Measurements from ENCODE around the gene BCL2L11.

BCL2L11 gene

DNA sequence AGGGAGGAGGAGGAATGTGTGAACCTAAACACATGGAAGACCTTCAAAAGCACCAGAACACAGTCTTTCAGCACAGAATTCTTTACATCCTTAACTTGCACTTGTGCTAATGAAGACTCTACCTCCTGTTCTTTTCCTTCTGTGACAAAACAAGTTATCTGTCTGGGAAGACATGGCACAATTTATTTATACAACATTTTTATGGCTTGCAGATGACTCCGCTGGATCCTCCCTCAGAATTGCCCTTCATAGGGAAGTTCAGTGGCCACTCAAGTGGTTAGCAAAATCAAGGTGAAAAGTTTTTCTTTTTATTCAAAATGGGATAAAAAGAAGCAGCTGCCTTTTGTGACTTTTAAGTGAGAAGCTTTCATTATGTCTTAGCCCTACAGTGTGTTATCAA, 21.4 kb downstream of the BCL2L11 start:
- no peak for DNase-seq
- Histone ChIP-seq H3K27ac (ENCODE audit: insufficient read depth, low read length, poor library complexity, severe bottlenecking) (no peak overlapping the region), H3K36me3 (ENCODE audit: control insufficient read depth, insufficient read depth, low read length) (no peaks in the 10 kb centered on the region), H3K9me3 (ENCODE audit: control insufficient read depth, low read length) (no peaks in the 10 kb centered on the region), H3K4me3 (ENCODE audit: insufficient read depth, low read depth, low read length, poor library complexity, severe bottlenecking) (no peak overlapping the region), H3K4me1 (ENCODE audit: control insufficient read depth, insufficient read depth, low read length, poor library complexity, severe bottlenecking) (no peaks in the 10 kb centered on the region), H3K27me3 (replicated peaks; ENCODE audit: control insufficient read depth, insufficient read depth, low read length, poor library complexity, severe bottlenecking) (no peaks in the 10 kb centered on the region)

DNA sequence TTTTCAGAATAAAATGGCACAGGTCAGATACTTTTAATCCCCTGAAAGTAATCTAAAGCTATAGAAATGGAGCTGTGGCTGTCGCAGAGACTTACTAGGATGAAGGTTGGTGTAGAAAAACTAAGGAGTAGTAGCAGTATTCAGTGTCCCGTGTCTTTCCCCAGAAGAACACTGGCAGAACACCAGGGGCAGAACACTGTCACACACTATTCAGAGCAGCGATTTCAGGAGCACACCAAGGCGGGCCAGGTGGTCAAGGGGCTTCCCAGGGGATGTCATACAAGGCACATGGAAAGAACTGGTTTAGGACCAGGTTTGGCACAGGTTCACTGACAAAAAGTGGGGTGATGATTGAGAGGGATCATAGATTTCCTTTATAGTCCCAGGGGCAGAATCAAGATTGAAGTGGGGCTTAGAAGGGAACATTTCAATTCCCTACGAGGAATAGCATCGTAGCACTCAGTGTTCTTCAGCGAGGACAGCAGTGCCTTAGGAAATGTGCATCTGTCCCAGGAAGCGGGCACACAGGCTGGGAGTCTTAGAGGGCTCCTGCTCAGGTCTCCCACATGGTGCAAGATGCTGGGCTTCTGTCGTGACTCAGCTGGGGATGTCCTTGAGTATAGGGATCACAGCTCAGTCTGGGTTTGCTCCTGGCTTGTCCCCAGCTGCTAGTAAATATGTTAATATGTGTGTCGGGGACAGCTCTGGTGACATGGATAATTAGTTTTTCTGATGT, 22.6 kb downstream of the BCL2L11 start:
- H3K4me3 ChIP-seq (ENCODE audit: insufficient read depth, low read depth, low read length, poor library complexity, severe bottlenecking) = no peak overlapping the region
- H3K4me1 ChIP-seq (ENCODE audit: control insufficient read depth, insufficient read depth, low read length, poor library complexity, severe bottlenecking) = no peaks in the 10 kb centered on the region
- no peak for DNase-seq
- no peak overlapping the region for H3K27ac ChIP-seq (ENCODE audit: insufficient read depth, low read length, poor library complexity, severe bottlenecking)
- H3K36me3 ChIP-seq (ENCODE audit: control insufficient read depth, insufficient read depth, low read length) = no peaks in the 10 kb centered on the region
- no peaks in the 10 kb centered on the region for H3K9me3 ChIP-seq (ENCODE audit: control insufficient read depth, low read length)
- no peaks in the 10 kb centered on the region for H3K27me3 ChIP-seq (replicated peaks; ENCODE audit: control insufficient read depth, insufficient read depth, low read length, poor library complexity, severe bottlenecking)

DNA sequence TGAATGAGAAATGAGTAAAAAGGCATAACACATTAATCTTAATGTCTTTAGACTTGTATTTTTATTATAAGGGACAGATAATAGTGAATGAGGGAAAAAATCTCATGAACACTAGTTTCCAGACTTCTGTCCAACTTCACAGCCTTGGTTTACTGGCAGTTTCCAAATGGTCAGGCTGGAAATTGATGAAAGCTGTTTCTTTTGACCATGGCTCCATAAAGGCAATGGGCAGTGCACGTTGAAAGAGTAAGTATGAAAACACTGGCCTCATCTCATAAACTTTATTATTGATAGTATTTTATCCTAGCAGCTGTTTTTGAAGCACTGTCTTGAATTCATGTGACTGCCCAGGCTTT, 23.1 kb downstream of the BCL2L11 start:
- Histone ChIP-seq H3K4me3 (ENCODE audit: insufficient read depth, low read depth, low read length, poor library complexity, severe bottlenecking) (no peak overlapping the region), H3K27me3 (replicated peaks; ENCODE audit: control insufficient read depth, insufficient read depth, low read length, poor library complexity, severe bottlenecking) (no peaks in the 10 kb centered on the region), H3K27ac (ENCODE audit: insufficient read depth, low read length, poor library complexity, severe bottlenecking) (no peak overlapping the region), H3K4me1 (ENCODE audit: control insufficient read depth, insufficient read depth, low read length, poor library complexity, severe bottlenecking) (no peaks in the 10 kb centered on the region), H3K36me3 (ENCODE audit: control insufficient read depth, insufficient read depth, low read length) (no peaks in the 10 kb centered on the region), H3K9me3 (ENCODE audit: control insufficient read depth, low read length) (no peaks in the 10 kb centered on the region)
- DNase-seq = no peak

DNA sequence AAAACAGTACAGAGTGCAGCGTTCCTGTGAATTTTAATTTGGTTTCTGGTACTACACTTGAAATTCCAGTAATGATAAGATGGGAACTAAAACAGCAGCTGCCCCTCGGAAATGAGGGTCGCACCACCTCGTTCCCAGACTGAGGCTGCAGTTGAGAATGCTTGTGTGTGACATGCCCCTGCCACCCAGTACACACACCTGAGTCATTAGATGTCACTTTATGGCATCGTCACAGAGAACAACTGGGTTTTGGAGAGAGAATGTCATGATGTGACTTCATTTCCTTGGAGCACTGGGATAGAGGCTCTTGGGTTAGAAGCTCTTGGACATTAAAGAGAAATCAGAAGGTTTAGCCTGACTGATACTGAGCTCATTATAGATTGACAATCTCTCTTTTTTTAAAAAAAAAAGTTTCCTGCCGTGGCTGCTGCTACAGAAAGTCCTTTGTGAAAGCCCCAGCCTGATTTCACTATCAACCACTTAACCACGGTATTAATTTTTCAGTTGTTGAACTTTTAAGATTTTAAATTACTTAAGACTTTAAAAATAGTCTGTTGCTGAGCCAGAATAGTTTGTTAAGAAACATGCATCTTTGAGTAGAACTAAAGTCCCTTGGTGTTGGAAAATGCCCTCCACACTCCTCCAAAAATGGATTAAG, 24.5 kb downstream of the BCL2L11 start:
- no peaks in the 10 kb centered on the region for H3K27me3 ChIP-seq (replicated peaks; ENCODE audit: control insufficient read depth, insufficient read depth, low read length, poor library complexity, severe bottlenecking)
- H3K4me3 ChIP-seq (ENCODE audit: insufficient read depth, low read depth, low read length, poor library complexity, severe bottlenecking) = no peak overlapping the region
- no peak overlapping the region for H3K27ac ChIP-seq (ENCODE audit: insufficient read depth, low read length, poor library complexity, severe bottlenecking)
- no peaks in the 10 kb centered on the region for H3K9me3 ChIP-seq (ENCODE audit: control insufficient read depth, low read length)
- DNase-seq = no peak
- H3K4me1 ChIP-seq (ENCODE audit: control insufficient read depth, insufficient read depth, low read length, poor library complexity, severe bottlenecking) = no peaks in the 10 kb centered on the region
- peaks cover 3% of the 10 kb centered on the region for H3K36me3 ChIP-seq (ENCODE audit: control insufficient read depth, insufficient read depth, low read length)

DNA sequence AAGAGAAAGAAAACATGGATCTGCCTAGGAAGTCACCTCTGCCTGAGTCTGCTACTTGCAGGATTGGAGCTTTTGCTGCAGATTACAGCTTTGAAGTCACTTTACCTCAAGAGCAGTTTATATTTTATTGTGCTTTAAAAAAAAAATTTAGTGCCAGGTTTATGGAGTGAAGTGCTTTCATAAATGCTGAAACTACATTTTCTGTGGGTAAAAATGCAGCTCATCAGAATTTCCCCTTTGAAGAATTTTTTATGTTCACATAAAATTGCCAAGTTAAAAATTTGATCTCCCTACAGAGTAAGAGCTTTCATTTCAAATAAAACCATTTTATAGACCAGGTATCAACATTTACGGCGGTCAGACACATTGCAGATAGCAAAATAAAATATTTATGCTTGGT, 25.2 kb downstream of the BCL2L11 start:
- H3K36me3 ChIP-seq (ENCODE audit: control insufficient read depth, insufficient read depth, low read length) = peaks cover 8% of the 10 kb centered on the region
- no peaks in the 10 kb centered on the region for H3K27me3 ChIP-seq (replicated peaks; ENCODE audit: control insufficient read depth, insufficient read depth, low read length, poor library complexity, severe bottlenecking)
- no peaks in the 10 kb centered on the region for H3K4me1 ChIP-seq (ENCODE audit: control insufficient read depth, insufficient read depth, low read length, poor library complexity, severe bottlenecking)

DNA sequence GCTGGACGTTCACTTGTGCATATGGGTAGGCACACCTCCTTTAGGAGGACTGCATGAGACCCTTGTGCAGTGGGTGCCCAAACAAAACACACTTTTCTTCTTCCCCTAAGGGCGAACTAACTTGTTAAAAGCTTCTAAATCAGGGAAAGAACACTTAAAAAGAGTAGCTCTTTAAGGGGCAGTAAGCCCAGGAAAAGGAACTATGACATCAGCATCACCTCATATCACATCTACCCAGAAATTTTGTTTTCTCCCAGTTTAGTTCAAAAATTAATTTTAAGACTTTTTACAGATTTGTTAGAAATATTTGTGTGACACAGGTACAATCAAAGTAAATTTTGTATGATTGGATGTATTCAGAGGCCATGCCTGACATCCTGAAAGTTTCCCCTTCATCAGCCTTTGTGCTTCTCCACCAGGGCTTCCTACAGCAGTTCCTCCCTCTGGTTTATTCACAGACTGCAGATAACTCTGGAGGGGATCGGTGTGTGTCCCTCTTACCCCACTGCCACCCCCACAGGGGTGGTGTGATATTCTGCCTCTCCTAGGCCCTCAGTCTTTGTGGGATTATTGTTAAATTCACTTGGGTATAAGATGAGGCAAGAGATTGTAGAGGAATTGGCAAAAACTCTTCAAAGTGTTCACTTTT, 27.6 kb downstream of the BCL2L11 start:
- DNase-seq = no peak
- H3K4me3 ChIP-seq (ENCODE audit: insufficient read depth, low read depth, low read length, poor library complexity, severe bottlenecking) = no peak overlapping the region
- H3K27me3 ChIP-seq (replicated peaks; ENCODE audit: control insufficient read depth, insufficient read depth, low read length, poor library complexity, severe bottlenecking) = no peaks in the 10 kb centered on the region
- H3K9me3 ChIP-seq (ENCODE audit: control insufficient read depth, low read length) = no peaks in the 10 kb centered on the region
- no peaks in the 10 kb centered on the region for H3K4me1 ChIP-seq (ENCODE audit: control insufficient read depth, insufficient read depth, low read length, poor library complexity, severe bottlenecking)
- no peak overlapping the region for H3K27ac ChIP-seq (ENCODE audit: insufficient read depth, low read length, poor library complexity, severe bottlenecking)
- H3K36me3 ChIP-seq (ENCODE audit: control insufficient read depth, insufficient read depth, low read length) = peaks cover 15% of the 10 kb centered on the region

More for the DNA sequence above, 25.2 kb downstream of the BCL2L11 start:
- Histone ChIP-seq H3K4me3 (ENCODE audit: insufficient read depth, low read depth, low read length, poor library complexity, severe bottlenecking) (no peak overlapping the region), H3K27ac (ENCODE audit: insufficient read depth, low read length, poor library complexity, severe bottlenecking) (no peak overlapping the region), H3K9me3 (ENCODE audit: control insufficient read depth, low read length) (no peaks in the 10 kb centered on the region)
- no peak for DNase-seq

DNA sequence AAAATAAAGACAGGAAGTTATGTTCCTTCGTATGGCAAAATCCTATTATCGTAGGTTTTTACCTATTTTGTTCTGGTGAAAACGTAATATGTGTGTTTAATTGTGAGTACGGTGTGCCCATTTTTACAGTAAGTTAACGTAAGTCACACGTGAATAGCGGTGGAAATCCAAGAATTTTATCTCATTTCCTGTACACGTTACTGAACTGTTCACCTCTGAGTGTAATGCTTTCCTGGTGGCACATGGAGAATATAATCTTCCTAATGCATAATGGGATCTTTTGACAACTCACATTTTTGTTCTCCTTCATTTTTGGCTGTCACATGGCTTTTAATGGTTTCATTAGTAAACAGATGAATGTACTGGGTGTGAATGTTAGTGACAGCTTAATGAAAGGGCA, 28.2 kb downstream of the BCL2L11 start:
- H3K36me3 ChIP-seq (ENCODE audit: control insufficient read depth, insufficient read depth, low read length) = peaks cover 15% of the 10 kb centered on the region
- H3K4me3 ChIP-seq (ENCODE audit: insufficient read depth, low read depth, low read length, poor library complexity, severe bottlenecking) = no peak overlapping the region
- no peaks in the 10 kb centered on the region for H3K27me3 ChIP-seq (replicated peaks; ENCODE audit: control insufficient read depth, insufficient read depth, low read length, poor library complexity, severe bottlenecking)
- no peak for DNase-seq
- no peak overlapping the region for H3K27ac ChIP-seq (ENCODE audit: insufficient read depth, low read length, poor library complexity, severe bottlenecking)
- H3K9me3 ChIP-seq (ENCODE audit: control insufficient read depth, low read length) = no peaks in the 10 kb centered on the region
- no peaks in the 10 kb centered on the region for H3K4me1 ChIP-seq (ENCODE audit: control insufficient read depth, insufficient read depth, low read length, poor library complexity, severe bottlenecking)

DNA sequence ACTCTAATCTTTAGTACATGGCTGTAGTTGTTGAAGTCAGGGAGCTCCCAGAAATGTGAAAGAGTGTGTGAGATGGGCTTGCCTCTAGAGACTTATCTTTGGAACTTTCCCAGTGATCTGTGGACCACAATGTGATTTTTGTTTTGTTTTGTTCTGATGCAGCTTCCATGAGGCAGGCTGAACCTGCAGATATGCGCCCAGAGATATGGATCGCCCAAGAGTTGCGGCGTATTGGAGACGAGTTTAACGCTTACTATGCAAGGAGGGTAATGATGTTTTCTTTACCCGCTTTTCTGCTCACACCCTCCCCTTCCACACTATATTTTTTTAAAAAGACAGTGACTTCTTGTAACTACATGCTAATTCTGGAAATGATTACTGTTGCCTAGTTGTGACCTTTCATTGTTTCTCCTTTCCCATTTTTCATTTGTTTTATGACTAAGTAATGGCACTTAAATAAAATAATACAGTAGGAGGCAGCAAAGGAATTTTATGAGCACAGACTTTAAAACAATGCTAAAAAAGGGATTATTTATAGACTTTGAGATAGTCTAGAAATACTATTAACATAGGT, 29.3 kb downstream of the BCL2L11 start:
- DNase-seq = no peak
- H3K4me3 ChIP-seq (ENCODE audit: insufficient read depth, low read depth, low read length, poor library complexity, severe bottlenecking) = no peak overlapping the region
- peaks cover 15% of the 10 kb centered on the region for H3K36me3 ChIP-seq (ENCODE audit: control insufficient read depth, insufficient read depth, low read length)
- H3K27ac ChIP-seq (ENCODE audit: insufficient read depth, low read length, poor library complexity, severe bottlenecking) = no peak overlapping the region
- H3K4me1 ChIP-seq (ENCODE audit: control insufficient read depth, insufficient read depth, low read length, poor library complexity, severe bottlenecking) = no peaks in the 10 kb centered on the region
- no peaks in the 10 kb centered on the region for H3K9me3 ChIP-seq (ENCODE audit: control insufficient read depth, low read length)
- H3K27me3 ChIP-seq (replicated peaks; ENCODE audit: control insufficient read depth, insufficient read depth, low read length, poor library complexity, severe bottlenecking) = no peaks in the 10 kb centered on the region

DNA sequence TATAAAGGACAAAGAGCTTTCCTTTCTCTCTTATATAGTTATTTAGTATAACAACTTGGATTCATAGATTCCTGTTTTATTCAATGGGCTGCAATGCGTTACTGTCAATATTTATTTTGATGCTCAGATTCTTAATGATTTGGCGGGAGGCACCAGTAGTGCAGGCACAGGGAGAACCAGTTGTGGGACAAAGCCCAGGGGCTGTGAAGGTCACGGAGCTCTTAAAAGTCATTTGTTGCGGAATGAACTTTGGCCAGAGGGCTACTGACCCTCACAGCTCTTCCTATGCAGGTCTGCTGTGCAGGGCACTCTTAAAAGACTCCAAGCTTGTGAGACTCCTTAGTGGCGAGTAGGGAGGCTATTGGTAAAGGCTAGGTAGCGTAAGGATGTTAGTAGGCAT, 34.0 kb downstream of the BCL2L11 start:
- no peaks in the 10 kb centered on the region for H3K27me3 ChIP-seq (replicated peaks; ENCODE audit: control insufficient read depth, insufficient read depth, low read length, poor library complexity, severe bottlenecking)
- H3K9me3 ChIP-seq (ENCODE audit: control insufficient read depth, low read length) = no peaks in the 10 kb centered on the region
- DNase-seq = no peak
- H3K4me3 ChIP-seq (ENCODE audit: insufficient read depth, low read depth, low read length, poor library complexity, severe bottlenecking) = no peak overlapping the region
- H3K4me1 ChIP-seq (ENCODE audit: control insufficient read depth, insufficient read depth, low read length, poor library complexity, severe bottlenecking) = no peaks in the 10 kb centered on the region
- H3K27ac ChIP-seq (ENCODE audit: insufficient read depth, low read length, poor library complexity, severe bottlenecking) = no peak overlapping the region
- peaks cover 15% of the 10 kb centered on the region for H3K36me3 ChIP-seq (ENCODE audit: control insufficient read depth, insufficient read depth, low read length)

DNA sequence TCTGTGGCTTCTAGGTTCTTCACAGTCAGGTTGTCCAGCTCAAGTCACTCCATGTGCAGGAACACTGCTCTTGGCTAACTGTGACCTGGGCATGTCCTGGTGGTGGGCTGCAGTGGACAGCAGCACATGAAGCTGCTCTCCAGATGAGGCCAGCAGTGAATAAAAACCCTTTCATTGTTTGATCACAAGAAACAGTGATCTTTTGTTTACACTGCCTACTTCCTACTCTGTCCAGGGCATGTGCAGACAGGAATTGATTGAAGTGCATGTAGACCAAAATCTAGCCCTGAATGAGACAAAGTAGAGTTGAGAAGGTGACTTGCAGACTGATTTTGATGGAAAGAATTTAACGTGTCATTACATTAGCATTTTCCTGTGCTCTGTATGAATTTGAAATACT, 34.9 kb downstream of the BCL2L11 start:
- H3K36me3 ChIP-seq (ENCODE audit: control insufficient read depth, insufficient read depth, low read length) = peaks cover 10% of the 10 kb centered on the region
- H3K4me1 ChIP-seq (ENCODE audit: control insufficient read depth, insufficient read depth, low read length, poor library complexity, severe bottlenecking) = no peaks in the 10 kb centered on the region
- DNase-seq = no peak
- H3K27ac ChIP-seq (ENCODE audit: insufficient read depth, low read length, poor library complexity, severe bottlenecking) = no peak overlapping the region
- no peak overlapping the region for H3K4me3 ChIP-seq (ENCODE audit: insufficient read depth, low read depth, low read length, poor library complexity, severe bottlenecking)
- H3K9me3 ChIP-seq (ENCODE audit: control insufficient read depth, low read length) = no peaks in the 10 kb centered on the region
- no peaks in the 10 kb centered on the region for H3K27me3 ChIP-seq (replicated peaks; ENCODE audit: control insufficient read depth, insufficient read depth, low read length, poor library complexity, severe bottlenecking)
